Stimulated activated CD4-positive, alpha-beta T cell treated with anti-CD3 and anti-CD28 coated beads, Interleukin-4, amount 100 ng/mL, for 4 hours (primary cell): ENCODE results near the gene MROH2A.
"Not testable (repeated sequence)": the region's sequence is repeated elsewhere in the genome, so short reads cannot be mapped to it uniquely, and the experiment has no call there.

Source experiments
- DNase-seq, 2 experiments: peaks; one replicate each; pipeline ENCODE4 v3.0.0-alpha.2; 2020

The MROH2A gene

GRCh38 chr2:233857511-233858141, 79.5 kb downstream of the MROH2A start:
- DNase-seq = peak; percentile 26 to 51

DNA sequence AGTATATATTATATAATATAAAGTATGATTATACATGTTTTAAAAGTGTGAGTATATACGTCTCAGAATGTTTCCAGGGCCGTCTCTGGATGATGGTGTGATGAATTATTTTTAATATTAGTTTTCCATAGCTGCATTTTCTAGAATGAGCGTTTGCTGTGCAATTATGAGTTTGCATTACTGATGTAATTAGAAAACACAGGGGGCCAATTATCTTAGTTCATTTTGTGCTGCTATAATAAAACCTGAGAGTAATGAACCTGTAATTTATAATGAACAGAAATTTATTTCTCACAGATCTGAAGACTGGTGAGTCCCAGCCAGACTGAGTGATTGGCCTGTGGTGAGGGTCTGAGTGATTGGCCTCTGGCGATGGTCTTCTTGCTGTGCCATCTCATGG, 80.2 kb downstream of the MROH2A start:
- no peak for DNase-seq

DNA sequence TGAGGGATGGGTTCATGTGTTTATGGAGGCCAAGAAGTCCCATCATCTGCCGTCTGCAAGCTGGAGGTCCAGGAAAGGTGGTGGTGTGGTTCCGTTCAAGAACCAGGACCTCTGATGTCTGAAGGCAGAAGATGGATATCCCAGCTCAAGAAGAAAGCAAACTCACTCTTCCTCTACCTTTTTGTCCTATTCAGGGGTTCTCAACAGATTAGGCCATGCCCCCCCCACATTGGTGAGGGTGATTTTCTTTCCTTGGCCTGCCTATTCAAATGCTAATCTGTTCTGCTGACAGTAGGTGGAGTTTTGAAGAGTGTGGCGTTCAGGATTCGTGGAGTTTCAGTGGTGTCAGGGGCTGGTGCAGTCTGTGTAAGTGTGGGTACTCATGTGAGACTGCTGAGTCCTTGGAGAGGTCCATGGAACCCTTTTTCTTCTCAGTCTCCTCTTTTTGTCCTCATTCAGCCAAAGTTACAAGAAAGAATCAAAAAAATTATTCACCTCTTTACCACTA, 84.2 kb downstream of the MROH2A start:
- no peak for DNase-seq

GRCh38 chr2:233865838-233866237, 87.7 kb downstream of the MROH2A start:
- no peak for DNase-seq

DNA sequence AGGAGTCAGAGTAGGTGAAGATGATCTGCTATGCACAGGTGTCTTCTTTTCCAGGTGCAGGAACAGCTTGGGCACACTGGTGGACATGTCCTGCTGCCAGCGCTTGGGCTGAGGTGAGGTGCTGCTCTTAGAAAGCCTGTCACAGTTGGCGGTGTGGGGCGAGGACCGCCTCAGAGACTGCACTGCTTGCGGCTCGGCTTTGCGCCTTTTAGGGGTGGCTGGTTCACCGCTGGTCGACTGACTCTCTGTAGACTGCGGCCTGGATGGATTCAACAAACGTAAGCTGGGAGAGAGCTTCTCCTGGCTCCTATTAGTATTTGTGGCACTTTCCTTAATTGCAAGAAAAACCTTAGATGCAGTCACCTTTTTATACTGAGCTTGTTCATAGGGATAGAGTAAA, 88.3 kb downstream of the MROH2A start:
- DNase-seq = no peak

GRCh38 chr2:233867993-233868532, 89.9 kb downstream of the MROH2A start, which contains the start of gene MSL3B:
Gene MSL3B, minus strand, starts transcription at chr2:233868386.
- peak; percentile 50 to 61 for DNase-seq

DNA sequence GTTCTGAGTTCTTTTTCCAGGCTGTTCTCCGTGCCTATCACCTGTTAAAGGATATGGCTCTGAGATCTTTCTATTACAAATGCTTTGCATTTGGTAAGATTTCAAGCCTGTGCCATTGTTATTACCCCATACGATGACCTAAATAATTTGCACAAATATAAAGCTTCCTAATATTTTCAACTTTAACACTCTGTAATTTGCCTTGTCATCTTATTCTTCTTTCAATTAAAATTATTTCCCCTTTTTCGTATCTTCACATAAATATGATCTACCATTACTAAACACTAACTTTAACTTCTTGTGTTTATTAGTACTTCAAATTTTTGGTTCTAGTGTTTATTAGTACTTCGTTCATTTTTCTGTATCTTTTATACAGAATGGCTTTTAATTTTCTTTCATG, 93.3 kb downstream of the MROH2A start:
- no peak for DNase-seq

DNA sequence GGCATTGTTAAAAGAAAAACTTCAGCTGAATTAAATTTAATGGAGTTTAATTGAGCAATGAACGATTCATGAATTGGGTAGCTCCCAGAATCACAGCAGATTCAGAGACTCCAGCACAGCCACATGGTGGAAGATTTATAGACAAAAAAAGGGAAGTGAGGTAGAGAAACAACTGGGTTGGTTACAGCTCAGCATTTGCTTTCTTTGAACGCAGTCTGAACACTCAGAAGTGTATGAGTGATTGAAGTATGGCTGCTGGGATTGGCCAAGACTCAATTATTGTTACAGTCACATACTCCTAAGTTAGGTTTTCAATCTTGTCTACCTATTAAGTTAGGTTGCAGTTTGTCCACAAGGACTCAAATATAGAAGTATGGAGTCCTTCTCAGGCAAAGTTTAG, 94.0 kb downstream of the MROH2A start:
- DNase-seq = not testable (repeated sequence)

- no peak for DNase-seq
These were observed 104.2 kb downstream of the MROH2A start for GRCh38 chr2:233882353-233882752.
